Stomach smooth muscle (tissue), 2 donors: ENCODE results near the gene CLEC14A.

Experiments
- H3K27ac ChIP-seq: one replicate; pipeline ENCODE4 v1.7.0; 2013; ENCODE audit warnings: mild to moderate bottlenecking, low read length, inconsistent platforms
- H3K27me3 ChIP-seq, 2 donors: one replicate each; pipeline ENCODE4 v1.7.0; 2013; ENCODE audit warnings: low read length in 2 of 2; ENCODE audit not compliant: insufficient read depth in 2 of 2, control insufficient read depth in 1 of 2
- H3K36me3 ChIP-seq, 2 donors: one replicate each; pipeline ENCODE4 v1.7.0; 2013; ENCODE audit warnings: low read length in 2 of 2; ENCODE audit not compliant: control insufficient read depth in 2 of 2, insufficient read depth in 2 of 2
- H3K4me1 ChIP-seq: one replicate; pipeline ENCODE4 v1.7.0; 2013; ENCODE audit warnings: low read length; ENCODE audit not compliant: control insufficient read depth, insufficient read depth
- H3K4me3 ChIP-seq, 2 donors: one replicate each; pipeline ENCODE4 v1.7.0; 2013; ENCODE audit warnings: low read length in 2 of 2
- H3K9ac ChIP-seq, 2 donors: one replicate each; pipeline ENCODE4 v1.7.0; 2013; ENCODE audit warnings: low read length in 2 of 2, mild to moderate bottlenecking in 1 of 2
- H3K9me3 ChIP-seq, 2 donors: one replicate each; pipeline ENCODE4 v1.7.0; 2013; ENCODE audit warnings: low read length in 2 of 2; ENCODE audit not compliant: control insufficient read depth in 2 of 2
- donor health status: healthy.
- donor health status: Pancreatic carcinoma.

The CLEC14A gene

DNA sequence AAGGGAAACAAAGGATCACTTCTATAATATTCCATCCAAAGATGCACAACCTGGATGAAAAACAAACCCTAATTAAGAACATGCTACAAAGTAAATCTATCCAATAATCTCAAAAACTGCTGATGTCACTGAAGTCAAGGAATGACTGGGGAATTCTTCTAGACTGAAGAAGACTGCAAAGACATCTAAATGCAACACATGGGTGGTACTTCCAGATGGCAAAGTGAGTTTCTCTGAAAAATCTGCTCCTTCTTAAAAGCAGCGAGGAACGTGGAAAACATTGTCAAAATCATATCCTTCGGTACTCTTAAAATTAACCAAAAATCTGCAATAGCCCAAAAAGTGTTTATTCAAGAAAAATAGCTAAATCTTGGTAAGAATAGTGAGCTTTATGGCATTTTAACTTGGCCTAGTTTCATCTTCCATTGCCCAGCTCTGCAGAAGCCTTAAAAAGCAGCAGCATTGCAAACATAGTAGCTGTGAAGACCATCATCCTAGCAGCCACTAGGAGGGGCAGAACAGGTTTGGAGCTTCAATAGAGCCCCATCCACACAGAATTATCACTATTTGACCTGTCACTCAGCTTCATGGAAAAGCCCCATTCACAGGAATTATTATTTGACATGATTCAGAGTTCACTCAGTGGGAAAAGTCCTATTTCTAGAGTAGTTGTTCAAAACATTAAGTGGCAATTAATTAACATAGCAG, 7.4 kb downstream of the CLEC14A start:
- H3K4me1 ChIP-seq, result no peaks in the 10 kb centered on the region
- H3K9me3 ChIP-seq, result no peaks in the 10 kb centered on the region
- H3K36me3 ChIP-seq, result no peaks in the 10 kb centered on the region
- H3K4me3 ChIP-seq, result no peak overlapping the region
- H3K27me3 ChIP-seq, result no peaks in the 10 kb centered on the region
- no peak overlapping the region for H3K27ac ChIP-seq
- H3K9ac ChIP-seq, result no peak overlapping the region

DNA sequence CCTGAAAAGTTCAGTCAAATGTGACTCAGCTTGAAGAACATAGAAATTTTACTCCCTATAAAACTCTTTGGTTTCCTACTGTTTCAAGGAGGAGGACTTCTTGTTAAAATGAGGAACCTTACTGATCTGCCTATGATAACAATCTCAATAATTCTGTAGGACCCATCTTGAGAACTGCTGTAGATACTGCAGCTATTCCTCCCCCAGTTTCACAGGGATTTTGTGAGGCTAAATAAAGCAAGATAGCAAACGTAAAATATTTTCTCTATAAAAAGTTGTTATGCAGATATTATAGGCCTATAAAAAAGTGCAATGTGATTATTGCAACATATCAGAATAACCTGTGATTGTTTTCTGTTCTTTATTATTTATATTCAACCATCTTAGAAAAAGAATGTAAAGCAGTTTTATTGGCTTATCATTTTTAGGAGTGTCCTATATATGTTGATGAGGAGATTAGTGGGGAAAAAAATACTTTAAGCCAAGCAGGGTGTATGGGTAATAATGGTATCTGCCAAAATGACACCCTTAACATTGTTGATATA, 12.1 kb downstream of the CLEC14A start:
- no peak overlapping the region for H3K27ac ChIP-seq
- H3K9me3 ChIP-seq, result no peaks in the 10 kb centered on the region
- H3K27me3 ChIP-seq, result no peaks in the 10 kb centered on the region
- H3K4me3 ChIP-seq, result no peak overlapping the region
- no peak overlapping the region for H3K9ac ChIP-seq
- no peaks in the 10 kb centered on the region for H3K4me1 ChIP-seq
- H3K36me3 ChIP-seq, result no peaks in the 10 kb centered on the region

DNA sequence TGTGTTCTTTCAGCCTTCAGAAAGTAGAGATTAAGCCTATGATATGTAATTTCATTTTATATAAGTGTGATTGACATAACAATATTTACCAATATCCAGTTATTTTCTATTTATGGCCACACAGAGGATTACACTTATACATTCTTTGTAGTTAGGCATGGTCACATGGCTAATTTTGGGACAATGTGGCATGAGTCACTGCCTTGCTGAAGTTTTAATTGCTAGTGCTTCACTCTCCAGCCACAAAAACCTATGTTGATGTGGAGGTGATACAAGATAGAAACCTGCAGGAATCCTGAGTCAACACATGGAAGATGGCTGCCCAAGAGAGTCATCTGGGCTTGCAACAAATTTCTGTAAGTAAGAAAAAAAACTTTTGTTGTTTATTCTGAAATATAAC, 17.0 kb downstream of the CLEC14A start:
- Histone ChIP-seq H3K4me1 (no peaks in the 10 kb centered on the region), H3K27ac (no peak overlapping the region), H3K27me3 (no peaks in the 10 kb centered on the region), H3K9me3 (no peaks in the 10 kb centered on the region), H3K4me3 (no peak overlapping the region), H3K36me3 (no peaks in the 10 kb centered on the region), H3K9ac (no peak overlapping the region)

DNA sequence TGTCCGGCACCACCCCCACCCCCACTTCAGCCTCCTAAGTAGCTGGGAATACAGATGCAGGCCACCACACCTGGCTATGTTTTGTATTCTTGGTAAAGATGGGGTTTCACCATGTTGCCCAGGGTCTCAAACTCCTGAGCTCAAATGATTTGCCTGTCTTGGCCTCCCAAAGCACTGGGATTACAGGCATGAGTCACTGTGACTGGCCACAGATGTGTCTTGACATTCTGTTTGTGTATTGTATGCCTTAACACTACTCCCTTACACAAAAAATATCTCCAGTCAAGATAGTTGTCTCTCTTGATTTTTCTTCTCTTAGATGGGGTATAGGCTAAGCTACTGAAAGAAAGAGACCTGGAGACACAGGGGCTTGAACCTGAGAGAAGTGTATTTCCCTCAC, 17.6 kb downstream of the CLEC14A start:
- Histone ChIP-seq H3K27ac (no peak overlapping the region), H3K36me3 (no peaks in the 10 kb centered on the region), H3K9ac (no peak overlapping the region), H3K27me3 (no peaks in the 10 kb centered on the region), H3K4me3 (no peak overlapping the region), H3K4me1 (no peaks in the 10 kb centered on the region), H3K9me3 (no peaks in the 10 kb centered on the region)

GRCh38 chr14:38233218-38233617, 22.7 kb downstream of the CLEC14A start:
- no peak overlapping the region for H3K9ac ChIP-seq
- H3K27me3 ChIP-seq, result no peaks in the 10 kb centered on the region
- H3K4me1 ChIP-seq, result no peaks in the 10 kb centered on the region
- H3K27ac ChIP-seq, result no peak overlapping the region
- H3K9me3 ChIP-seq, result no peaks in the 10 kb centered on the region
- no peak overlapping the region for H3K4me3 ChIP-seq
- no peaks in the 10 kb centered on the region for H3K36me3 ChIP-seq

DNA sequence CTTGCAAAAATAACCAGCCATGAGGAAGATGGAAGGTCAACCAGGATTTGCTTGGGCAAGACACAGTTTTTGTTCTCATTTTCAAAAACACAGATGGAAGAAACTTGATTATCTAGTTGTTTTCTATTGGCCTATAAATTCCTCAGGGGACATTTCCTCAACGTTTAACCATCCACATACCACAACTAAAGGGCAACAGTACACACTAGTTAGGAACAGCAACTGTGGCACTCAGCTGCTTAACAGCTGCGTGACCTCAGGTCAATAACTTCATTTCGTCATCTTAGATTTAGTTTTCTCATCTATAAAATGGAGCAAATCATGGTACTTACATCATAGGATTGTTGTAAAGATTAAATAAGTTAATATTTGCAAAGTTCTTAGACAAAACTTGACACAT, 29.5 kb downstream of the CLEC14A start:
- H3K36me3 ChIP-seq, result no peaks in the 10 kb centered on the region
- no peaks in the 10 kb centered on the region for H3K9me3 ChIP-seq
- no peaks in the 10 kb centered on the region for H3K27me3 ChIP-seq
- no peak overlapping the region for H3K4me3 ChIP-seq
- H3K27ac ChIP-seq, result no peak overlapping the region
- no peak overlapping the region for H3K9ac ChIP-seq
- H3K4me1 ChIP-seq, result no peaks in the 10 kb centered on the region

GRCh38 chr14:38225946-38226345, 29.9 kb downstream of the CLEC14A start:
- no peak overlapping the region for H3K4me3 ChIP-seq
- no peaks in the 10 kb centered on the region for H3K9me3 ChIP-seq
- no peaks in the 10 kb centered on the region for H3K27me3 ChIP-seq
- H3K4me1 ChIP-seq, result no peaks in the 10 kb centered on the region
- H3K9ac ChIP-seq, result no peak overlapping the region
- no peaks in the 10 kb centered on the region for H3K36me3 ChIP-seq
- no peak overlapping the region for H3K27ac ChIP-seq

DNA sequence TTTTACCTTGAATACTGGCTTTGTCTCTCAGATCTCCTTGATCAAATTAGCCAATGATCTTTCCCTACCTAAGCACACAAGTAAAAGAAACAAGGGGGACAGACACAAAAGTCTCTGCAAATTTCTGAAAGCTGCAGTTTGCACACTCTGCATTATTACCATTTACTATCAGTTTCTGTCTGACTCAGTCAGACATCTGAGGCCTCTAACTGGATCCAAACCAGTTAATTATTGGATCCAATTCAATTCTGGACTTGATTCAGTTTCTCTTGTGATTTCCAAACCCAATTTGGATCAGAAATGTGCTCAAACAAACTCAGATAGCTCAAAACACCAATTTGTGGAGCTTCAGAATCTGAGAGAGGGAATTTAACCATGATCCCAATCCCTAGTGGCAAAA, 31.6 kb downstream of the CLEC14A start:
- Histone ChIP-seq H3K4me3 (no peak overlapping the region), H3K36me3 (no peaks in the 10 kb centered on the region), H3K27me3 (no peaks in the 10 kb centered on the region), H3K27ac (no peak overlapping the region), H3K9me3 (no peaks in the 10 kb centered on the region), H3K4me1 (no peaks in the 10 kb centered on the region), H3K9ac (no peak overlapping the region)

DNA sequence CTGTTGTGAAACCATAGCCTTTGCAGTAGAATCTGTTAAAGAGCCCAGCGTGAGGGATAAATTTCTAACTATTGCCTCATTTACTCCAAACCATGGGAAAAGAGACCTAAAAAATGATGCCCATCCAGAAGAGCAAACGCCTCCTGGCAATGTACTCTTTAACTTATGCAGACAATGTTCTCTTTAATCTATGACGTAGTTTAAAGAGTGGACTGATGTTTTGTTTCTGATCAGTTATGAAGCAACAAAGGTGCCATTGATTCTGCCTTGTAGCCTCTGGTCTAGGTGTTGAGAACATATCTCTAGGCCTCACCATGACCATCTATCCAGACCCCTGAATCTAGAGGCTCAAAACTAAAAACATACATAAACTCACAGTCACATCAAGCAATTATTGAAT, 34.8 kb downstream of the CLEC14A start:
- no peaks in the 10 kb centered on the region for H3K9me3 ChIP-seq
- no peak overlapping the region for H3K27ac ChIP-seq
- no peaks in the 10 kb centered on the region for H3K4me1 ChIP-seq
- H3K27me3 ChIP-seq, result no peaks in the 10 kb centered on the region
- no peaks in the 10 kb centered on the region for H3K36me3 ChIP-seq
- no peak overlapping the region for H3K4me3 ChIP-seq
- no peak overlapping the region for H3K9ac ChIP-seq

DNA sequence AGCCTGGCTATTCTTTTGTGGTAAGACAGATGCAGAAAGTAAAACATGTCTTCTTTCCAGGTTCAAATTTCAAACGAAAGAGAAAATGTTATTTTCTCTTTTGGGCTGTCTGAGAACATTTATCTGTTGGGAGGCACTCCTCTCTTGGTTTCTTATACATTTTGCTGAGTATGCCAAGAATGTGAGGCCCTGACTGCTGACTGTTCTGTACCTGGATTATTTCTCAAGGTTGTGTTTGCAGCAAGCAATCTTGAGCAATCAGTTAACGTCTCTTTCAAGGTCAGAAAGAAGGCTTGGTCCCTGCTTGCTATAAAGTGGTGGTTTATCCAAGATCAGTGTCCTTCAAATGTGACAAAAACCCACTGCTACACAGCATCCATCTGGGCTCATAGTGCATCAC, 38.3 kb downstream of the CLEC14A start:
- no peak overlapping the region for H3K4me3 ChIP-seq
- H3K9ac ChIP-seq, result no peak overlapping the region
- H3K27ac ChIP-seq, result no peak overlapping the region
- H3K9me3 ChIP-seq, result no peaks in the 10 kb centered on the region
- H3K4me1 ChIP-seq, result no peaks in the 10 kb centered on the region
- no peaks in the 10 kb centered on the region for H3K36me3 ChIP-seq
- H3K27me3 ChIP-seq, result no peaks in the 10 kb centered on the region

GRCh38 chr14:38213001-38213400, 42.9 kb downstream of the CLEC14A start:
- Histone ChIP-seq H3K4me1 (peaks cover 7% of the 10 kb centered on the region), H3K36me3 (no peaks in the 10 kb centered on the region), H3K9ac (no peak overlapping the region), H3K27me3 (peaks cover 20% of the 10 kb centered on the region in 2 donors), H3K9me3 (no peaks in the 10 kb centered on the region), H3K4me3 (no peak overlapping the region), H3K27ac (no peak overlapping the region)
